ENCODE measurements around the gene PTPRM.

GRCh38 chr18:8176109-8176508, 609.0 kb downstream of the PTPRM start:
- TF ChIP-seq CTCF (conservative IDR thresholded peaks at IDR 0.05; ENCODE audit: low read depth, low read length) = no peak
- no peak for TF ChIP-seq EZH2 (IDR thresholded peaks at IDR 0.05; ENCODE audit: low read length, unreplicated experiment)
- no peak for TF ChIP-seq EZH2phosphoT487 (IDR thresholded peaks at IDR 0.05; ENCODE audit: borderline replicate concordance, low read length)
